Measurements from ENCODE around the gene ANK3.

The ANK3 gene

DNA sequence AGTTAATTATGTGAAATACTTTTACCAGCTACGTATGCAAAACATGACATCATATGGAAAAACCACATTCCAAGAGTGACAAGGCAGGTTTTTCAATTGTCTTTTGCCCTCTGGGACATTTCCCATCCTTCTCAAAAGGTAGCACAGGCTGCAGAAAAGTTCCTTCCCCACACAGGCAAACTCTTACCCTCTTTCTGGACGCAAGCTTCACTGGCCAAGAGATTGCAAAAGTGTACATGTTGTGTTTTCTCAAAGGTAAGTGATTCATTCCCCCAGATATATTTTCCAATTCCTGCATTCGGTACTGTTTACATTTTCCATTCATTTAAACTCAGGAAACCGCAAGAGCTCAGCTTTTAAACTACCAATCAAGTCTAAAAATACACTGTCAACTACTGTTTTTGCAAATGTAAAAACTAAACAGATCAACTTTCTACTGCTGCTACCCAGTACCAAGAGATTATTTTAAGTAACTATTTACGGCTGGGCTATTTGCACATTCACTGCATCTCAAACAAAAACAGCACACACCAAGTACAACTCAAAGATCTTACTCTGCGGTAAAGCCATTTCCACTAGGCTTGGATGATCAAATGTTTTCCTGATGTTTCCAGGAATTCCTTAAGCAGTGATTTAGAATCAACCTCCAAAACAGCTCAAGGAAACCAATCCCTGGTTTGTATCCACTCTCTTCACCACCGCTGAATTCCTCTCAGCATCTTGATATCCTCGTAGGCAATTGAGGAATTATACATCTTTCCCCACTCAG, 249.7 kb downstream of the ANK3 start:
- H3K4me3 ChIP-seq (ENCODE audit: low read length) = no peak overlapping the region
- no peak for DNase-seq (ENCODE audit: low read depth, low spot score)

DNA sequence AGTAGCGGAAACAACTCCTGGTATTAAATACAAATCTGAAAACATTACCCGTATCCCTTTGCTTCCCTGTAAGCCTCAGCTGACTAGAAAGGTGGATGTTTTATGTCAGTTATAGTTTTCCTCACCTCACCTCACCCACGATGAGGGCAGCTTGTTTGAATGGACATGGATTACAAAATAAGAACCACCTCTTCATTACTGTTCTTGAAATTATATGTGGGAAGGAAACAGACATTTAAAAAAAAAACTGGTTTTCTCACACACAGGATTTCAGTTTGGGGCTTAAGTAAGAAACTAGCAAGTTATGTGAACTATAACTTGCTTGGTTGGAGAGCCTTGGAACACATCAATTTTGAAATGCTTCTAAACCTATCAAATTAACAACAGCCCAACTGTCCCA, 250.4 kb downstream of the ANK3 start:
- no peak overlapping the region for H3K4me3 ChIP-seq (ENCODE audit: low read length)
- no peak for DNase-seq (ENCODE audit: low read depth, low spot score)

DNA sequence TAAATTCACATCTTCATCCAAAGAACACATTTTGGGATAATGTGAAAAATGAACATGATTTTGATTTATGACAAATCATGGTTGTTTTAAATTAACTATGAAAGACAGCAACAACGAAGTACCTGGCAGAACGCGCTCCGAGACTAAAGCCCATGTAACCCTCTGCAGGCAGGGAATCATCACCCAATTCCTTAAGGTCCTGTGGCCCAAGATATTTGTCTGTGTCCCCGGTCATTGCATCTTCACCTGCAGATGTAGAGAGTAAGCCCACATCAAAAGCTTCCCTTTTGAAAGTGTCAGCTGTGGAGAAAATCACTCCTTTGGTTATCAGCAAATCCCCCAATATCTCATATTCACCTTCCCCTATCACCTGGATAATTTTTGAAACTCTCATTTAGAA, 250.8 kb downstream of the ANK3 start:
- no peak overlapping the region for H3K4me3 ChIP-seq (ENCODE audit: low read length)

DNA sequence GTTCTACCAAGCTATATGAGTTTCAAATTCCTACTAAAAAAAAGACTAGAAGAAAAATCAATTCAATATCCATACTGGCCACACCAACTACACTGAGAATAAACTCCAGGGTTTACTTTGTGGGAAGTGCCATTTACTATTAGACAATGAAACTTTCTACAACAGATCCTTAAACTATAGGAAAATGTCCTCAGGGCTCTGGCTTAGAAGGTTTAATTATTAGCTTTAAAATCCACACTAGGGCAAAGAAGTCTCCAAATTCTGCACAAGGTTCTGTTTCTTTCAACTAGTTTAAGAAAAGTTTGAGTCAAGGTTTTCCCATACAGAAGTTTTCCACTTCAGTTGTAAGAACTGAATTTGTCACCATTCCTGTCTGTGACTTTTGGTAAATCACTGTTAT, 251.6 kb downstream of the ANK3 start:
- no peak overlapping the region for H3K4me3 ChIP-seq (ENCODE audit: low read length)
- DNase-seq (ENCODE audit: low read depth, low spot score) = no peak

More for the DNA sequence above, 250.8 kb downstream of the ANK3 start:
- DNase-seq (ENCODE audit: low read depth, low spot score) = no peak

DNA sequence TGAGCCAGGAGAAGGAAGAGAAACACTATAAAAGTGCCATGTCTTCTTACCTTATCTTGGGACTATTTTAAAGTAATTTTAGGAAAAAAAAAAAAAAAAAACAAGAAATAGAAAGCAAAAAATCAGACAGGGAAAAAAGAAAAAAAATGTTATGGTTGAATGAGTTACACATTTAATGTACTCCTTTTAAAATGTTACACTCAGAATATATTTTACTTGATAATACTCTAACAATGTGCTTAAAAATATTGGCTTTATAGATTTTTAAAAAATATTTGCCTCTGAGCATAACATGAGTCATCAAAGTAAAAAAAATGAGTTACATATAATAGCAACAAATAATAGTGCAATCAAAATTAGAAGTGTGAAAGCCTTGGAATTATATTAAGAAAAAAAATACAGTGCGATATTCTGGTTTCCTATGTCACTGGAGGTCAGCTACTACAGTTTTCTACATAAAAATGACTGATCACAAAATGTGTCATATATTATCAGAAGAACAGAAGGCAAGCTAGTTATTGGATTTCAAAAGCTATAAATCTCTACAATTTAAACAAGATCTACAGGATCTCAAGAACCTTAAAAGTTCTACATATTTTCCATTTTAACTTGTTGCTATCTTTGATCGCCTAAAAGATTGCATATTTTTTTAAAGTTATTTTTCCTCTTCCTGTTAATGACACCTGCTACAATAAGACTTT, 252.2 kb downstream of the ANK3 start:
- no peak overlapping the region for H3K4me3 ChIP-seq (ENCODE audit: low read length)
- DNase-seq (ENCODE audit: low read depth, low spot score) = no peak

DNA sequence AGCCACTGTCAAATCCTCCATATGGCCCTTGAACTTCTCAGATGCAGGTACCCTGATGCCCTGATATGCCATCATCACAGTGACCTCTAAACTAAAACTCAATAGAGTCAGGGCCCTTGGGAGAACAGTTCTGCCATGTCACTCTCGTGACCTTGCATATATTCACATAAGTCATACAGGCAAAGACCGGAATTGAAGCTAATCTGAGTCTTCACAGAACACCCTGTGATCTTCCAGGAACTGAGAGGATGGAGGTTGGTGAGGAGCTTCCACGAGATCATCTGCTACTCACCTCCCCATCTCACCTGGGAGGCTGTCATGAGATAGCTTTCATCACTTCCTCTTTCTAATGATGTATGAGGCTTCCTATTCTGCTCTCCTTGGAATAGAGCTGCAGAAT, 254.7 kb downstream of the ANK3 start:
- no peak overlapping the region for H3K4me3 ChIP-seq (ENCODE audit: low read length)
- DNase-seq (ENCODE audit: low read depth, low spot score) = no peak

DNA sequence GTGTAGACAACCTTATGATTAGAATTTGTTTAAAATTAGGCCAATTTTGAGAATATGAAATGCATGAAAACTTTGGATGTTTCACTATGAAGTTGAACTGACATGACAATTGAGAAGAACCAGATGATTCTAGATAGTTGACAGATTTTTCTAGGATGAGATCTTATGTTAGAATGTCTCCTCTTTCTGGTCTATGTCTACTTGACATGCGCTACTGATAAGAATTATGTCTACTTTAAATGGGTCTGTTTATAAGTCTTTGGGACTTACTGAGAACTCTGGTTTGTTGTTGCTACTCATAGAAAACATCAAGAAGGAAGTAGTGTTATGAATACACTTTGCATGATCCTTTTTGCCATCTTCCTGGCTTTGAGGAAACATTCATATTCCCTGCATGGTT, 255.1 kb downstream of the ANK3 start:
- no peak for DNase-seq (ENCODE audit: low read depth, low spot score)
- no peak overlapping the region for H3K4me3 ChIP-seq (ENCODE audit: low read length)

DNA sequence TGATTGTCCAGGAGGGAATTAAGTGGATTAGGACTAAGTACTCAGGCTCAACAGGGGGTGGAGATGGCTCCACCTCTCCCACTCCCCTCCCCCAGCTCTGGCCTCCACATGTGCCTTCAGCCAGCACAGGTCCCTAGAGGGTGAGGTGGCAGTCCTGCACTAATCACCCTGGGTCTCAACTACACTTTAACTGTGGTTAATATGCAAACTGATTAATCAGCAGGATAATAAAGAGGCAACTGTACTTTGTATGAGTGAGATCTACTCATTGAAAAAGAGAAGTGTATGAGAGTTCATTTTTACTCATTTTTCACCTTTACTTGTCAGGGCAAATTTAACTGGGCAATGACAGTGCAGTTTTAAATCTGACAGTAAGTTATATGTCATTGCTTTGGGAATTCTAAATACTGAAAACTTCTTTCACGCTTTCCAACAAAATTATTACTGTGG, 259.5 kb downstream of the ANK3 start:
- DNase-seq (ENCODE audit: low read depth, low spot score) = no peak

DNA sequence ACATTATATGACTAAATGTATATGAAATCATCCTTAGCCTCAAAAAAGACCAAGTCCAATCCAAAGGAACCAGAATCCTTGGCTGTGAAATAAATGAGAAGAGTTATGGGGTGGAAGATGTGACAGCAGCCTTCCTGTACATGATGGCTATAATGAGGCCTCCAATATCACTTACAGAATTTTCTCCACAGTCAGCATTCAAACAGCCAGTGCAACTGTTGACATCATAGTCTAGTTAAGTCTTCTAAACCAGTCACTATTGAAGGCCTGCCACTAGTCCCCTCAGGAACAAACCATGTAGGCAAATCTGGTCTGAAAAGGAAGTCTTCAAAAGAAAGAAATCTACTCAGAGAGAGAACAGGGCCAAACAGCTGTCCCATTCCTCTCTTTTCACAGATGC, 263.8 kb downstream of the ANK3 start:
- DNase-seq (ENCODE audit: low read depth, low spot score) = no peak
- no peak overlapping the region for H3K4me3 ChIP-seq (ENCODE audit: low read length)

More for the DNA sequence above, 259.5 kb downstream of the ANK3 start:
- H3K4me3 ChIP-seq (ENCODE audit: low read length) = no peak overlapping the region

DNA sequence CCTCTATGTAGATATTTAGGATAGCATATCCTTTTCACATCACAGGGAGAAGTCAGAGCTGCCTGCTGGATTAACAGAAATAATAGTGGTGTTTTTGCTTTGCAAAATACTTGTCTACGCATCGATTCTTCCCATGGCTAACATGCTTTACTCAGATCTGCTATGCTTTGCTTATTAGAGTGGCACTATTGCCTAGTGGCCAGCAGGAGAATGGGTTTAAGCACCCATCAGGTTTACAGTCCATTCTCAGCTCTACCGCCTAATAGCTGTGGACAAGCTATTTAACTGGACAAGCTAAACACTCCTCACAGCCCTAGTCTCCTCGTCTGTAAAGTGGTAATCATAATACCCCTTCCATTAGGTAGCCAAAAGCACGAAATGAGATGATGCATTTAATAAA, 265.1 kb downstream of the ANK3 start:
- DNase-seq (ENCODE audit: low read depth, low spot score) = no peak
- no peak overlapping the region for H3K4me3 ChIP-seq (ENCODE audit: low read length)

DNA sequence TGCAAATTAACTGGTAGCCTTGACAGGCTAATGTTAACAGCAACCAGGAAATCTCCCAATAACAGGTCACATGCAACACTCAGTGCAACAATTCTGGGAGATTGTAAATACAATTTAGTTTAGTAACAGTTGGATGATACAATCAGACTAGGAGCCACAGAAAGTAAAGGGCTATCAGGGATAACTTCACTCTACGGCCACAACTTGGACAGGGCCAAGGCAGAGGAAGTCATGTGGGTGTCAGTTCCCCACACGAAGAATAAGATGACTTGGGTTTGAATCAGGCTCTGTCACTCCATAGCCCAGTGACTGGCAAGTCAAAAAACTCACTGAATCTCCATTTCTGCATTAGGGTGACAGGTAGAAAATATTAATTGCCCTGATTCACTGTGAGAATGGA, 266.0 kb downstream of the ANK3 start:
- no peak for DNase-seq (ENCODE audit: low read depth, low spot score)

DNA sequence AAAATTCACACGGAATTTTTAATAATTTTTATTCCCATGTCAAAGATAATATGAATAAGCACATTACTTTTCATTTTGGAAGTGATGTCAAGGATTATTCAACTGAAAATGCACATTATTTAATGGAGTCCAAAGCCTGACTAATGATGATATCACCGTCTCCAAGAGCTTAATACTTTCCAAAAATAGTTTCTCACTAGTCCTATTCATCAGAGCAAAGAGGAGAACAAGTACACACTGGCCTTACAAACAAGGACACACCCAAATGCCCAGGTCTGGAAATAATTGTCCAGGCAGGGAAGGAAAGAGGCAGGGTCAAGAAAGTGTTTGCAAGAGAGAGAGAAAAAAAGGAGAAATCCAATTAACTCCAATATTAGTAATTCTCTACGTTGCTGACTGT, 266.5 kb downstream of the ANK3 start:
- no peak overlapping the region for H3K4me3 ChIP-seq (ENCODE audit: low read length)

More for the DNA sequence above, 266.0 kb downstream of the ANK3 start:
- no peak overlapping the region for H3K4me3 ChIP-seq (ENCODE audit: low read length)

DNA sequence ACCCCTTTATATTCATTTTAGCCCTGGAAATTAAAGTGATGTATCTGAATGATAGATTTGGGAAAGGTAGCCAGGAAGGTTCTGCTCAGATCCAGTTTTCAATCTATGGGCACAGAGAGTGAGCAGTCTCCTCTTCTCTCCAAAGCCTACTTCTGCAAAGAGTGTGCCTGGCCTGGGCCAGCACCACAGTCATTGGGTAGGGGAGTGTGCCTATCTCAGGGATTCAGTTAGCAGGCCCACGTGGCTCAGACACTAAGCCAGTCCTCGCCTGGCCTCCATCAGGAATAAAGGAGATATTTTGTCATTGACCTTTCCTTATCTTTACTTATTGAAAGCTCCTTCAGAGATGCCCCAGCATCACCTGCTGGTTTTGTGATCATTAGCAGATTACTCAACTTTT, 267.5 kb downstream of the ANK3 start:
- H3K4me3 ChIP-seq (ENCODE audit: low read length) = no peak overlapping the region
- DNase-seq (ENCODE audit: low read depth, low spot score) = no peak

More for the DNA sequence above, 266.5 kb downstream of the ANK3 start:
- DNase-seq (ENCODE audit: low read depth, low spot score) = no peak

DNA sequence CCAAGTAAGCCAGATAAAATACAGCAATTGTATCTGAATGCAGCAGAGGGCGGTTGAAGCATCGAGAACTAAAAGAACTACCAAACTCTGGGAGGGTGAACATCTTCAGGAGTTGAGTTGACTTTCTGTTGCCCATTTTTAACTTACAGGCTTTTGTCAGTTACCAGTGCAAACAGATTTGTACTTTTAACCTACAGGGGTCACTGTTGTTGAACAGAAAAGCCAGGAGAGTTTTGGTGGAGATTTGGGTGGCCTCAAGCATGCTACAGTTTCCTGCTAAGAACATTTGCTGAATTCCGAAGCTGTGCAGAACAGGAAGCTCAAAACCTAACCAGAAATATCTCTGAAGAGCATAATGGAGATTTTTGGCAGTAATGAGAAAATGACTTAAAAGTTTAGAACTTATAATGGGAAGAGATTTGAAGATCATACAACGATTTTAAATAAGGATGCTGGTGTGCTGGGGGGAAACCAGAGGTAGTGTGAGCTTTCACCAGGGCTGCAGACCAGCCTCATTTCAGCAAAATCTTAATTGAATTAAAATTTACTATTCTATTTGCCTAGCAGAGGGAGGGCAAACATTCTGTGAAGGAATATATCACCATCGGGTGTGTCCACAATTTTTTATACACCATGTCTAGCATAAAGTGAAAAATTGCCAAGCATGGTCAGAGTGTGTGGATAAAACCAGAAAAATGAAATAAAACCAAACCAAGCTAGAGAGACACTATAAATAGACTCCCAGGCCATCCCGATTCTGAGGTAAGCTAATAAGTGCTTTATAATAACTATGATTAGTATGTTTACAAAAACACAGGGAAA, 274.7 kb downstream of the ANK3 start:
- DNase-seq (ENCODE audit: low read depth, low spot score) = peak; percentile 31

DNA sequence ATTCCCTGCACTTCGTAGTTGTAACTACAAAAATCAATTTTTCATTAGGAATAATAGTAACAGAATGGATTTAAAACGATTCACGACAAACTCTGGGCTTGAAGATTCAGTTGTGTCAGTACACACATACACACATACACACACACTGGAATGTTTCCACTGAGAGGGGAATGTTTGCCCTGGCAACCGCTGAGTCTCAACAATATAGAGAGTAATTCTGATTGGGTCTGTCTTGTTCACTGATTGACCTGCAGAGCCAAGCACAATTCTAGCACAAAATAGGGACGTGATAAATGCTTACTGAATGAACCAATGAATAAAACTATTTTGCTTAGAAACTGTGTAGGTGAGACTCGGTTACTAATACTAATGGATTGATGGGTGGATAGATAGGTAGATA, 278.9 kb downstream of the ANK3 start:
- no peak overlapping the region for H3K4me3 ChIP-seq (ENCODE audit: low read length)
- DNase-seq (ENCODE audit: low read depth, low spot score) = no peak

More for the DNA sequence above, 274.7 kb downstream of the ANK3 start:
- no peak overlapping the region for H3K4me3 ChIP-seq (ENCODE audit: low read length)

DNA sequence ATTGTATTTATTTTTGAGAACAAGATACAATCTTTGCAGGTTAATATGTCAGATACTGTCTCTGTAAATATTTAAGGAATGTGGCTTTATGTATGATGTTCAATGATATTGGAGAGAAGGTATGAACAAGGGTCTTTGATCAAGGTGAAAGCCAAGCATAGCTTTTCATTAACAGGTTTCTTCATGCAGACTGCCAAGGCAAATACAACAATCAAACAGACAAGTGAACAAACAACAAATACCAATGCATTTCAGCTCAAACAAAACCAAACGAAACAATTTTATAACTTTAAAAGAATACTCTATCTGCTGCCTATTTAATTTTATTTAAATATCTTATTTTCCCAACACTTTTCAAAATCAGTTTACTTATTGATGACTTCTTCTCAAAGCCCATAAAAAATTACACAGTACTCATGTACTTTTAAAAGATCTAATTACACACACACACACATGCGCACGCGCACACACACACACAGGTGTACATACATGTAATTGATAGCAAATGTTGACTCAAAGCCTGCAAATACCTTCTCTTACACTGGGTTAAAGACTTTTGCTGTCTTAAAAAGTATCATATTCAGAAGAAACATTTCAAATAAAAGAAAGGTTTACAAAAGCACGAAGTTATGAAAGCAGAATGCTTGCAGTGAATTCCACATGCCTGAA, 282.2 kb downstream of the ANK3 start:
- no peak overlapping the region for H3K4me3 ChIP-seq (ENCODE audit: low read length)
- DNase-seq (ENCODE audit: low read depth, low spot score) = no peak

DNA sequence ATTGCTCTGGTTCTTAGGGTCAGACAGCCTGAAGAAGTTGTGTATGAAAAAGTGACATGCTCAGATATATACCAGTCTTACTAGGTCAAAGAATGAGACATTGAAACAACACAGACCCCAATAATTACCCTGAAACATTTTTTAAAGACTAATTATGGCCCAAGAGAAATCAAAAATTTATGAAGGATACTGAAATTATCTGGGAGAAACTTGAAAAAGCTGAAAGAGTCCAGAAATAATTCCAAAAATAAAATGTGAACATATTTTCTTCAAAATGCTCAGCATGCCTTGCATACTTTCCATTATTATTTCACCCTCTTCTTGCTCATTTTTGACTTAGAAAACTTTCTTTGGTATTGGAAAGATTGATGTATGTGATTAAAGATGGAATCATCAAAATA, 284.4 kb downstream of the ANK3 start:
- H3K4me3 ChIP-seq (ENCODE audit: low read length) = no peak overlapping the region
- no peak for DNase-seq (ENCODE audit: low read depth, low spot score)

DNA sequence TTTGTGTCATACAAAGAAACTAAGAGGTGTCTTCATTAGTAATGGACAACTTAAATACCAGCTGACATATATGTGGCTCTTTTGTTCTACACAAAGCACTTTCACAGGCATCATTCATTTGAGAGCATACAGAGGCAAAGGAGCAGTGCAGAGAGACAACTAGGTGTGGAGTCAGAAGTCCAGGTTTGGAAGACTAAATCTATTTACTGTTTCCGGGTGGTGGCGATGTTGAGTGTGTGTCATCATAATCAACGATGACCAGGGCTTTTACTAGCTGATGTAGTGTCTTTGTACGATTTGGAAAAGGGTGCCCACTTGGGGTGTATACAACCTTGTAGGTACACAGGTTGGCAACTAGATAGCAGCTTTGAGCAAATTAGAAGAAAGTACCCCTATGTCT, 287.9 kb downstream of the ANK3 start:
- no peak for DNase-seq (ENCODE audit: low read depth, low spot score)
- no peak overlapping the region for H3K4me3 ChIP-seq (ENCODE audit: low read length)

DNA sequence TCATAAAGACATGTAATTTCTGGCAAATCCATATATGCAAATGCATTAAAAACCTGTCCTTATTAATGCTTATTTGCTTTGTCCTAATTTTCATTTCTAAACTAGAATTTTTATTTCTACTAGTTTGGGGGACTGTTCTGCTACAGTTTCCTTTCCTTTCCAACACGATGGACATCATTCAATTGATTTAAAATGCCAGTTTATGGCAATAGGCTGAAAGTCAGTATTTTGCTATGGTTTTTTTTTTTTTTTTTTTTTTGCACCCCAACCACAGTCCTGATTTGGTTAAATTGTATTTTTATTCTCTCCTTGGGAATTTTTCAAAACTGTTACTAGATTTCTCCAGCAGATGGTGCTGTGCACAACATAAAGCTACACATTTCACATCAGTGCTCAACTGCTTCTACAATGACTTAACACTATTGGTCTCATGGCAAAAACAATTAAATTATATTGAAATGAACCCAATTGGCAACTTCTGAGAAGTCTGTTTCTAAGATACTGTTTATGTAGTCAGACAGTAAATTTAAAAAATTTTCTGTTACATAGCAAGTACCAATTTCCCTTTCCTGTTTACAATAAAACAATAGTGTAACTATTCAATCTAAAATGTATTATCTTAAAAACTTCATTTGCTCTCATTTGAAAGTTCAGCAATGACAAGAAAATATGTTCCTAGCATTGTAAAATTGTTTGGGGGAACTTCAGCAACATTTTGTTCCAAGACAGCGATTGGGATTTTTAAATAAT, 289.5 kb downstream of the ANK3 start:
- peak; percentile 29 for DNase-seq (ENCODE audit: low read depth, low spot score)
- H3K4me3 ChIP-seq (ENCODE audit: low read length) = no peak overlapping the region

Data from Jurkat, Clone E6-1 (cell line).